ENCODE measurements around the gene CALCOCO1.
A peak's percentile ranks its signal among the peaks of the same experiment; 100 is the strongest.
"Not testable (repeated sequence)": the region's sequence is repeated elsewhere in the genome, so short reads cannot be mapped to it uniquely, and the experiment has no call there.

The CALCOCO1 gene

DNA sequence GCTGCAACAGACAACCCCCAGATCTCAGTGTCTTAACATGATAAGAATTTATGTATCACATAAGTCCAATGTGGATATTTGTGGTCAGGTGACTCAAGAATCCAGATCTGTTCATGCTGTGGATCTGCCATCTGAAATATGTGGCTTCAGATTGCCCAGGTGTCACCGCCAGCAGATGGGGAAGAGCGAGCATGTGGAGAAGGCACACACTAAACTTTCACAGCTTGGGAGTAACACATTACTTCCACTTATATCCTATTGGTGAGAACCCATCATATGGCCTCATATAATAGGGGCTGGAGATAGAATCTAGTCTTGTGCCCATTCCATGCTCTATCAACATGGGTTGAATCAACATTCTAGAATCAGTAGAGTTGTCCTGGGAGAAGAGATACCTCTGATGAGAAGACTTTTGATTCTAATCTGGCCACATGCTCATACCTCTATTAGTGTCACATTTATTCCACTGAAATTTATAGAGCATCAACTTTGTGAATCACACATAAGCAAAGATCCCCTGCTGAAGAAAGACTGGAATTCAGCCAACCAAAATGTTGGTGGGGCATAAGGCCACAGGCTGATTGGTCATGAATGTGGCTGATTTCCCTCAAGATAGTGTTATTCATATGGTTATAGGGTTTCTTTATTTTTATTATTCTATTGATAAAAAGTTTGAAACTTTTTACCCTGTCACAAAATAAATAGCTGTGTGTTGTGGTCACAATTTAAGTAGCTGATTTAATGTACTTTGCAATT lies 6.0 kb upstream of the CALCOCO1 start:
- no peak for DNase-seq

DNA sequence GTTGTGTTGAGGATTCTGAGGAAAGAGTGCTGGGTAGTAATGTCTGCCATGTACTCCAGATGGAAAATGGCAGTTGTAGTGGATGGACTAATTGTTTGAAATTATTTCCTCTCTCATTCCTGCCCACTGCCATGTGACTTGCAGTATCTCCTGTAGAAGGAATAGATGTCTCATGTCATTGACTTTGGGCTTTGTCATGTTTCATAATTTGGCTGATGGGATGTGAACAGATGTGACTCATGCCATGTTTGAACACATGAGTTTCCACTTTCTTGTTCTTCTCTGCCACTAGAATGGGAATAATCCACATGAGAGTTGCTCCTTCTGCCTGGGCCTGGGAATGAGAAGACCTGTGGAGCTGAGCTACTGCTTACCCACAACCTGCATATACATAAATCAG lies 2.4 kb upstream of the CALCOCO1 start:
- DNase-seq = no peak

DNA sequence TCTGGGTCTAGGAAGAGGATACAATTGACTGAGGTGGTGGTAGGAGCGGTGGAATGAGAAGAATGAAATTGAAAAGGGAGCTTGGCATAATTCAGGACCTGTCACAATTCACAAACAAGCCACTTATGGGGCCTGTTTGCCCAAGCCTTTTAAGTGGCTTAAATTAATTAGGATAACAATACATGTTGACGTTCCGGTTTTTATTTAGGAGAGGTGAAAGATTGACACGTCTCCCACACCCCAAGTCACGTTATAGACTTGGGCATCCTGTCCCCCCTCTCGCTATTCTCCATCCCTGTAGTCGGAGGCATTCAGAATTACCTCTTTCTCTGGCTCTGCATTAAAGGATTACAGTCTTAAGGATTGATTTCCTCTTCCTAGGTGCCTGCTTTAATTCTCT lies 954 bp upstream of the CALCOCO1 start:
- DNase-seq = no peak

DNA sequence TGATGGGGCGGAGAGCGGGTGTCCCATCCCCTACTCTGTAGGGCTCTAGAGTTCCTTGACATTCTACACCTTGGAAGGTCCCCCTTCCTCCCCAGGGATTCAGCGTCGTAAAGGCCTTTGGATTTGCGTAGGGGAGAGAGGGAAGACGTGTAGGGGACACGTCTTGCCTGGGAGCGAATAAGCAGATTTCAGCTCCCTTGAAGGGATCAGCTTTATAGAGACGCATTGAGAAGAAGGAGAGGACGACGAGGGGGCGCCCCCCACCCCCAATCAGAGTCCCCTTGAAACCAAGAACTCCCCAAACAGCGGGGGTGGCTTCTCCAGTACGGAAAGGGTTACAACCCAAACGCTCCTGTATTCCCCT lies 324 bp downstream of the CALCOCO1 start:
- no peak for DNase-seq

DNA sequence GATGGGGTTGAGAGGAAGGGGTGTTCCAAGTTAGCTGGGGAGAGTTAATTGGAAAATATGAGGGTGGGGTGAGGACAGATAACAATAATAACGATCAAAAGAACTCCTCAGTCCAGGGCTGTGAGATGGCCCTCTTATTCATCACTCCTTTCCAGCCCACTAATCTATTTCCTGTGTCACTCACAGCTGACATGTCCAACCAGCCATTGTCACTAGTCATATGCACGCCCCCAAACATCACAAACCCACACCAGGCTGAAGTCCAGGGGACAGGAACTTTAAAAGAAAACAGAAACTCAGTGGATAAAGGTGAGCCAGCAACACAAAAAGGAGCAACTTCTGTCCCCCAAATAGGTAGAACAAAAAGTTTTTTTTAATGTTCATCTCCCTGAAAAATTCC lies 911 bp downstream of the CALCOCO1 start:
- no peak for DNase-seq

DNA sequence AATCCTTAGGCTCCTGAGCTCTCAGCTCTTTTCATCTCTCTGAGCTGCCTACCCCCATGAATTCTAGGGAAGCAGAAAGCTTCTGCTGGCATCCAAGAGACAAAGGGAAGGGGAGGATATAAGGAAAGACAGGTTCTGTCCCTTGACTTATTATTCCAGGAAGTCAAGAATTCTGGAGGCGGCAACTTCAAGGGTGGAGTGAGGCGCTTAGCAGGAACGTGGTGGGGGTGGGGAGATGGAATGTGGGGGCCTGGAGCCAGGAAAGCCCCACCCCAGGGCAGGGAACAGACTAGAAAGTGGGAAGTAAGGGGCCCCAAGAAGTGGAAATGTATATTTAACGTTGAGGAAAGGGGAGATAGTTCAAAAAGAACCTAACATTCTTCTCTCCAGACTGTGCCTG lies 1.4 kb downstream of the CALCOCO1 start:
- no peak for DNase-seq

DNA sequence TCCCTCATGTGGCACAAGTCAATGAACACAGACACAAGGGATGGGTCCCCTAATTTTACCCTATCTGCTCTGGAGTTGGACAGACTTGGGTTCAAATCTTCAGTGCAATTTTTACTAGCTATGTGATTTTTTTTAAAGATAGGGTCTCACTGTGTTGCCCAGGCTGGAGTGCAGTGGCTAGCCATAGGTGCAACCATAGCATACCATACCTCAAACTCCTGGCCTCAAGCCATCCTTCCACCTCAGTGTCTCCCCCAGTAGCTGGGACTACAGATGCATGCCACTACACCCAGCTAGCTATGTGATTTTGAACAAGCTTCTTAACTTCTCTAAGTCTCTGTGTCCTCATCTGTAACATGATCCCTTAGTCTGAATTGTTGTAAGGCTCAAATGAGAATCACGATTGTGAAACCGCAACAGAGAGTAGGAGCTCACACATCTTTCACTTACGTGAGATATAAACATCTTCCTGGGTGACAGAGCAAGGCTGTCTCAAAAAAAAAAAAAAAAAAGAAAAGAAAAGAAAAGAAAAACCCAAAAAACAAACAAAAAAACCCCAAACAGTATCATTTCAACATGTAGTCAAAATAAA lies 4.7 kb downstream of the CALCOCO1 start:
- DNase-seq = no peak

DNA sequence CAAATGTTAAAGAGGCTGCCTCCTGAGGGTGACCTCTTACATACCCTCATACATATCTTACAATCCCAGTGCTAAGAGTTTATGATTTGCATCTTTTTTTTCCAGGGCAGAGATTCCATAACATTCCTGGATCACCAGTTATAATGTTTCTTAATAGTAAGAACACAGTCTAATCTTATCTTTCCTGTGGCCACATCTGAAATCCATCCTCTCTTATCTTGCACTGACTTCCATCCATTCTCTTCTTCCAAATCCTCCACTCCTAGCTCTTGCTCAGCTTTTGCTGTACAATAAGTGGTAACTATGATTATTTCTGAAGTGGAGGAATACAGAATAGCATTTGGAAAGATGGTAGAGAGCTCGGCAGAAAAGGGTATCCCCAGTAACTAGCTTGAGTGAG lies 6.3 kb downstream of the CALCOCO1 start:
- DNase-seq = no peak

DNA sequence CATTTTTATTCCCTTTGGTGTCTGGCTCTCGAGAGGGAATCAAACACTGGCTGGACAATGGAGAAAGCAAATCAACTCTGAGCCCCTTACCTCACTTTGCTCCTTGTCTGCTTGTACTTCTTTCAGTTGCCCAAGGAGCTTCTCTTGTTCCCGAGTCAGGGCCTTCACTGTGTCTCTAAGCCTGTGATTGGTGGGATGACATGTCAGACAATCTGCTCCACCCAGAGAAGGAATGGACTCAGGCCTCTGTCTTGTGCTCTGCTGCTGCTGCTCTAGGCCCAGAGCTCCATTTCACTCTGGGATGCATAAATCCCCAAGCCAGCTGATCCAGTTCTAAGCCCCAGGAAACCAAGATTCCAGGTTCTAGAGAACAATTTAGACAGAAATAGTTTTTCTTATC lies 7.6 kb downstream of the CALCOCO1 start:
- DNase-seq = no peak

DNA sequence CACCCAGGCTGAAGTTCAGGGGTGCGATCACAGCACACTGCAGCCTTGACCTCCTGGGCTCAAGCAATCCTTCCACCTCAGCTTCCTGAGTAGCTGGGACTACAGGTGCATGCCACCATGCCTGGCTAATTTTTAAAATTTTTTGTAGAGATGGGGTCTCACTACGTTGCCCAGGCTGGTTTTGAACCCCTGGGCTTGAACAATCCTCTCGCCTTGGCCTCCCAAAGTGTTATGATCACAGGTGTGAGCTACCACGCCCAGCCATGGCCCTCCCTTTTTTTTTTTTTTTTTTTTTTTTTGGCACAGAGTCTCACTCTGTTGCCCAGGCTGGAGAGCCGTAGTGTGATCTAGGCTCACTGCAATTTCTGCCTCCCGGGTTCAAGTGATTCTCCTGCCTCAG lies 8.7 kb downstream of the CALCOCO1 start:
- DNase-seq = not testable (repeated sequence)

DNA sequence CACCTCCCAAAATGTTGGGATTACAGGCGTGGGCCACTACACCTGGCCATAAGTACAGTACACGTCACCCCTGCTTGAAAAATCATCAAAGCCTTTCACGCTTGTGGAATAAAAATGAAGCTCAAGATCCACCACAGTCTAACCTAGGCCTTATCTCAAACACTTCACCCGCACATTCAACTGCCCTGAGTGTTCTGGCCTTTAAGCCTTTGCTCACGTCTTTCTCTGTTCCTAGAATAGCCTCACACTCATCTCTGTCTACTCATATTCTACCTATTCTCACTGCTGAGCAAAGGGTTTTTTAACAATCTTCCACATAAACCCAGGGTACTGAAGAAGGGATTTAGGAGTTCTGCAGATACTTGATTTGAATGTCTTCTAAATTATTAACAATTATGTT lies 9.9 kb downstream of the CALCOCO1 start:
- DNase-seq = no peak

DNA sequence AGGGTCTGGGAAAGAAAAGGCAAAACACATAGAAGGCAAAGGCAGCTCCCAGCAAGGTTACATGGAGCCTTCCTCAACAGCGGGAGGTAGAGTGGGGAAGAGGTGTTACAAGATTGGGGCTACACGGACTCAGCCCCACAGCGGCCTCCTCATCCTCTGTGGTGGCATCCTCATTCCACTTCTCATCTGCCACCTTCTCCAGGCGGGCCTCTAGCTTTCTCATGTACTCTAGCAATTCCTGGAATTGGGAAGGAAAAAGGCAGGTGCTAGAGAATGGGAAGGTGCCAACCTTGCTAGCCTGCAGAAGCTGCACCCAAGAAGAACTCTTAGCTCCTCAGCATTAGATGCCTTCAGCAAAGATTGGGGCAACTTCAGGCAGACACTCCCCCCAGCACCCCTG lies 13.2 kb downstream of the CALCOCO1 start:
- DNase-seq = no peak

DNA sequence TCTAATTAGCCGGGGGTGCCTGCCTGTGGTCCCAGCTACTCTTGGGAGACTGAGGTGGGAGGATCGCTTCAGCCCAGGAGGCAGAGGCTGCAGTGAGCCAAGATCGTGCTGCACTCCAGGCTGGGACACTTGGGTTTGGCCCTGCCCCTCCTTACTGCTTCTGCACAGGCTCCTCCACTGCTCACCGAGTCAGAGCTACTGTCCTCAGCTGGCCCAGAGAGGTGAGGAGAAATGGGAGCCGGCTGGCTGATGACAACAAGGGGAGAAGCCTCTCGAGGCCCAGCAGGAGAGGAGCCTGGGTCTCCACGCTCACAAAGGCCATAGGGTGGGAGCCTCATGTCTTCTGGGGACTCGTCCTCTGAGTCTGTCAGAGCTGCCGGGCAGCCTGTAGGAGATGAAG lies 13.7 kb downstream of the CALCOCO1 start:
- no peak for DNase-seq

DNA sequence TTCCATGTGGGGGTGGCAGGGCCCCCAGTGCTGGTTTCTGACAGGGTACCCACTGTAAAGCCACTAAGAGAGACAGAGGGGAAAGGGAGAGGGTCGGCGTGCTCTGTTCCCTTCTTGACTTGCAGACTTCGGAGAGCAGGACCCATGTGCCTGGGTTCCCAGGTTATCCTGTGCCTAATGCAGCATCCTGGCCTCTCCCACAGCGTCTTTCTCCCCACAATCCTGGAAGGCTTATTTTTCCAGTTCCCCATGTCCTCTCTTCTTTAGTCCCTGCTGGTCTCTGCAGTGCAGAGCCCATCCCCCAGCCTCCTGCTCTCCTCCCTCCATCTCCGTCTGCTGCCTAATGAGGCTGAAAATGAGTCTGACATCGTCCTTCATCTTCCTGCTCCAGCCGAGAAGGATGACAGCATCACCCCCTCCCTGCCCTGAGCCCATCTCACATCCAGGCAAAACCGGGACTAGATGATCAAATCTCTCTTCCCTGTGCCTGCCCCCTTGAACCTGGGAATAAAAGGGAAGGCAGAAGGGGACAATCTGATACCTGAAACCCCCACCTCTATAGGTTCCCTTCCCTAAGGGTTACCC lies 15.1 kb downstream of the CALCOCO1 start:
- DNase-seq = no peak

DNA sequence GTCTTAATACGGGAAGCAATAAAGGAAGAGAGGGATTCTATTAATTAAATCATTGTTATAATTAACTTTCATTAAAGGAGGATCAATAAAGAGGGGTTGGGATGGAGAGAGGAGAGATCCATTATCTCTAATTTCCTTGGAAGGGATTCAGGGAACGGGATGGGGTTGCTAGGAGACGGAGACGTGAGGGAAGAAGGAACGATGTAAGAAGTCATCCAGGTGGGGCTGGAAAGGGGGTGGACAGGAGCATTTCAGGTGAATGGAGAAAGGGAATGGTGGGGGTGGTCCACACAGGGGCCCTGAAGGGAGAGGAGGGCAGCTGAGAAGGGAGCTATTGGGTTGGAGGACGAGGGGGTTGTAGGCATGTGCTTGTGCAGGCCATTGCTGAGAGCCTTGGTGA lies 17.2 kb downstream of the CALCOCO1 start:
- no peak for DNase-seq

DNA sequence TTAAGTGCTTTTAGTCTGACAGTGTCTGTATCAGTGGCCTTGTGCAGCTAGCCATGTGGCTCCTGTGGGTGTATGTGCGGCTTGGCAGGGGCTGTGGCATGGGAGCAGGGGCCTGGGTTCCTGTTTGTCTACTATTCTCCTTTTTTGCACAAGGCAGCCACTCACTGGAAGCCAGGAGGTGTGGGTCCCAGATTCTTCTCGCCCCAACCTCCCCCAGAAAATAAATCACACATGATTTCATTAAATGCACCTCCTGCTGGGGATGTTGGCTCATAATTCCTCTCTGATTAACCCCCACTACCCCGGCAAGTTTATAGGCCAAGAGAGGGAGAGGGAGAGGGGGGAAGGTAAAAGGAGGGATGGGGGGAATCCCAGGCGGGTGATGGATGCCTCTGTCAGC lies 17.6 kb downstream of the CALCOCO1 start:
- no peak for DNase-seq

DNA sequence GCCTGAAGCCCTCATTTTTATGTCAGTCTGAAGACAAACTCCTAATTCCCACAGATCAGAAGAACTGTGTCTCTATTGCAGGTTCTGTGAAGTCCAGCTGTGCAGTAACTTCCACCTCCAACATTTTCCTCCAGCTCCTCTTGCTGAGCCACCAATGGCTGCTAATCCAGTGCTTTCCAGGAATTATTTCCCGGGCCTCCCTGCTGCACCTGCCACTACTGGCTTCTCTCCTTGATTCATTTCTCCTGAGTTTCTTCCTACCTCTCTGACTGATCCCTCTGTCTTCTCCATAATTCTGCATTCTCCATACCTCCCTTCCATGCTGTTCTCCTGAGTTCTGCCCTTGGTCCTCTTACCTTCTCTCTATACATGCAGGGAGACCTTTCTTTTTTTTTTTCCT lies 21.2 kb downstream of the CALCOCO1 start:
- DNase-seq = no peak

DNA sequence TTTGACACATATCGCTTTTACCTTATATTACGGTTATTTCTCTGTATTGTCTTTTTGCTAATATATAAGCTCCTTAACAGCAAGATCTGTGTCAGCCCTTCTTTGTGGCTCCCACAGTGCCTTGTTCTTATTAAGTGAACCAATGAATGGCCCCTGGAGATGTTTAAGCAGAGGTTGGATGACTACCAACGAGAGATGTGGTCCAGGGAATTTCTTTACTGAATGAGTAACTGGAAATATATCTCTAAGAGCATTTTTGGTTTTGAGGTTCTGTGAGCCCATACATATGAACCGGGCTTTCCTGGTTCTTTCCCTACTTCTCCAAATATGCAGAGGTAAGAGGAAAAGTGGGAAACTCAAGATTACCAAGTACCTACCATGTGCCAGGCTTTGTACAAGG lies 23.5 kb downstream of the CALCOCO1 start:
- DNase-seq = no peak

DNA sequence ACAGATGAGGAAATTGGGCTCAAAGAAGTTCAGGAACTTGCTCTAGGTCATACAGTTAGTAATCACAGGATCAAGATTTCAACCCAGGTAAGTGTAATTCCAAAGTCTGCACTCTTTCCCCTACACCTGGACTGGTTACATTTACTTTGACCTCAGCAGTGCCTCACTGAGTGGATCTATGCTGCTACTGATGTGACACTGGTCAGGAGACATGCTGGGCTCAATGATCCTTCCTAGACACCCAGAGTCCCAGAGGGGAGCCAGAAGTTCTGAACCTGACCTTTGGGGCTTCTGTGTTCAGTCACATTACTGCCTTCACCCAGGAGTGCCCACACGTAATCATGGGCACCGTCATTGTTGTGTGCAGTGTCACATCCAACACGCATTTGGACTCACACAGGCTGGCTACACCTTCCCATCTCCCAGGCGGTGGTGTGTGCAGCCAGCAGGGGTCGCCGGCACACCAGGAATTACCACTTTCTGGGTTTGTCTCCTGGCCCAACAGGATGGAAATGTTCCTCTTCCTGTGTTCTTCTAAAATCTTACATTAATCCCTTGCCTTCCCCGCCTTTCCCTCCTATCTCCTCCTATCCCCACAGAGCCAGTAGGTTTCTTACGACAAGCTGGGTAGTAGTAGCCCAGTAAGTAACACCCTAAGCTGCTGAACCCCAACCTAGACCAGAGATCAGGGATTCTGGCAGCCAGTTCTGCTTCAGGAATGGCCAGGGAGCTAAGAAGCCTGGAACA lies 25.6 kb downstream of the CALCOCO1 start:
- peak; percentile 72 for DNase-seq

DNA sequence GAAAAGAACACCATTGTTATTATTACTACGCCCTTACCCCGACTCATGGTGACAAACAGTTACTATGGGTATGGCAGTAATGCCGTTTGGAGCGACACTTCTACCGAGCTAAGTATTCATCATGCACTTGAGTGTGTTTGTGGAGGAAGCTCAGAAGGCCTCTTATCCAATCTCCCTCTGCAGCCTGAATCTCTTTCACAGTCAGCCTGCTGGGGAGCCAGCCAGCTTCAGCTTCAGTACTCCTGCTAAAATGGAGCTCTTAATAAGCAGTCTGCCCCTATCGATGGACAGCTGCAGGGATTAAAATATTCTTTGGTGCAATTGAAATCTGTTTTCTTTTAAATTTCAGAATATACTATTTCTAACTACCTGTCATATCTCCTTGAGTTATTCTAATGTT lies 26.7 kb downstream of the CALCOCO1 start:
- DNase-seq = no peak

DNA sequence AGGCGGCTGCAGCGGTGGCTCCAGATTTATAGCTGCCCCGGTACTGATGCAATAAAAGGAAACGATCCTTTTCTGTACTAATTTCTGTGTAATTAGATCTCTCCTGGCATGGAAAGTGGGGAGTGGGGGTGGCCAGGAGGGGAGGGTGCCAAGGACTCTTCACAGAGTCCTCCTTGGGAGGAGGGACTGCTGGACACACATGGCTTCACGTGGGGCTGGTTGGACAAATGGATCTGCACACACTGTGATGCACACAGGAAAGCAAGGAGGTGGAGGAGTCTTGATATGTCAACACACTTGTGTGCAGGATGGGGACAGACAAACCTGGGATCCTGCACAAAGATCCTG lies 27.6 kb downstream of the CALCOCO1 start:
- no peak for DNase-seq

DNA sequence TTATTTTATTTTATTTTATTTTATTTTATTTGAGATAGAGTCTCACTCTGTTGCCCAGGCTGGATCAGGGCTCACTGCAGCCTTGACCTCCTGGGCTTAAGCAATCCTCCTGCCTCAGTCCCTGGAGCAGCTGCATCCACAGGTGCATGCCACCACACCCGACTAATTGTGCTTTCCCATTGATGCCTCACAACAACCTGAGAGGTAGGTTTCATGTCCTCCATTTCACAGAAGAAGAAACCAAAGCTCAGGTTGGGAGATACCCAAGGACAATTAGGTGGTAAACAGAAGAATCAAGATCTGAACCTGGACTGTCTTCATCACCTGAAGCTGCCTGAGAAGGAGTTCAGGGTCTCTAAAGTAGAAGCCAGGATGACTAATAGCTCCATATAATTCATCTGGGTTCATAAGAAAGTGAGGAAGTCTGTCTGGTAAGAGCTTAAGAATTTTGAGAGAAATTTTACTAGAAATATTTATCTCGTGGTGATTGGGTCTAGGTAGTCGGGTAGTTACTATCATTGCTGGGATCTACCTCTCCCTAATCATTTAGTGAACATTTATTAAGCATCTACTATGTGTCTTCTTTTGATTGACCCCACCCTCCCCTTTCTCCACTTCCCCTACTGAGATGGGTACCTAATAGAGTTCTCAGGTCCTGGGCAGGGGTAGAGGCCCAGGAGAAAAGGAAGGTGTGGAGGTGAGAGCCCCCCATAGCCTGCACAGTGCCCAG lies 28.1 kb downstream of the CALCOCO1 start:
- DNase-seq = no peak

DNA sequence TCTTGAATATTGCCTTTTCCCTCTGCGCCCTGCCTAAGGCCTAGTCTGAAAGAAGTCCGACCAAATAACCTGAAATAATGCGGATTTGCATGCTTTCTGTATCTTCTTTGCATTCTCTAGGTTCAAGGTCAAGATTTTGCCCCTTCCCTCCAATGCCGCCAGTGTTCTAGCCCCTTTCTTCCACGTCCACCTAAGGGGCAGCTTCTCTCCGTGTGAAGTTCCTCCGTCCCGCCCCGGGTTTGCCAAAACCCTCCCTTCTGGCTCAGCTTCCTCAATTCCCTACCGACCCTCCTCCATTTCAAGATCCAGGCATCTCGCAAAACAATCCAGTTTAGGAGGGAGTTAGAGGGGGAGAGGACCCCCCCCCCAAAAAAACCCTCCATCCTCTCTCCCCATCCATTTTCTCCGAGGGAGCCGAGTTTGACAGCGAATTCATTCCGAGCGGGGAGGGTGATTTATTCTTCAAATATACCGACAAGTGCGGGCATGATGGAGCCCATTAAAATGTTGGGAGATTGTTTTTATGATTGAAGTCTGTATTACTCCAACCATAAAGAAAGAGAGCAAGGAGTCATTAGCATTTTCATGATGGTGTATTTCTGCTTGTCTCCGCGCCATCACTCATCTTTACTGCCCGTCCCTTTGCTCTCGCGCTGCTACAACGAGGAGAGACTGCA lies 30.5 kb downstream of the CALCOCO1 start:
- DNase-seq = no peak

Measured in activated T-cell treated with anti-CD3 and anti-CD28 coated beads for 4 hours (primary cell).